Pons (tissue), 1 donor: Measurements from ENCODE around the gene HEXD.
"Not testable (repeated sequence)": the region's sequence is repeated elsewhere in the genome, so short reads cannot be mapped to it uniquely, and the experiment has no call there.

Experiments used
- DNase-seq: peaks from one replicate; pipeline ENCODE4 v3.0.0-alpha.2; 2016; ENCODE audit warnings: low spot score

HEXD gene

DNA sequence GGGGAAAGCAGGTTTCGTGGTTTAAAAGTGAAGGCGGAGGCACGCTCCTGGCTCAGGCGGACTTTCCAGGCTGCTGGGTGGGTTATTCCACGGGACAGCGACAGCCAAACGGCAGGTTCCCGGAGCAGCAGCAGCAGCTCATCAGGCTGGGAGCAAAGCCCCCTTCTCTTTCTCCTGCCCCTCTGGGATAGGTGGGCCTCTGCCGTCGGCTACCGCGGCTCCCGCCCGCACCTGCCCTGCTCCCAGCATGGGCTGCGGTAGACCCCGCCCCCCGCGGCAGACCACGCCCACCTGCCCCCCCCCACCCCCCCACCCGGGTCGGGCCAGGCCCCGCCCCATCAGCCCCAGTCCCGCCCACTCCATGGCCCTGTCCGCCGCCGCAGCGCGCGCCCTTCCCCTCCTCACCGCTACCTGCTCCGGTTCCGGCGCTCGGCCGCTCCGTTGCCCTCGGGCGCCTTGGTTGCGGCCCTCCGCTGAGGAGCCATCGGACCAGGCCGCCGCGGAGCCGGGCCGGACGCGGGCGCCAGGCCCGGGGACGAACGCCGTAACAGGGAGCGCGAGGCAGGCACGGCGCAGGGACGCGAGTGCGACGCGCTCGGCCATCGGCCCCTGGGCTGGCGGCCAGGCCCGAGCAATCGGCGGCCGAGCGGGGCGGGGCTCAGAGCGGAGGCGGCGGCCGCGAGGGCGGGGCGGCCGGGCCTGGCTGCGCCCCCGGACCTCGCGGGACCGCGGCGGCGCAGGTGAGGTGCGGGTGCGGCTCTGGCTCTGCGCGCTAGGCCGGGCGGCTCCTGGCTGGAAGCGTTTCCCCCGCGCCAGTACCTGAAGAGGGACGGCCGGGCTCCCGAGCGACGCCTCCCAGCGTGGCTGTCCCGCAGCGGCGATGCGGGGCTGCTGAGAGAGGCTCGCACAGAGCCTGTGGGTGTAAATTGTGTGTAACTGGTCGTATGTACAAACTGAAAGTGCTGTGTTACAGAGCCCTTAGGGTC lies at the start of gene HEXD, which contains the start of gene OGFOD3:
HEXD (plus strand) TSS at position 347 of the 986 bp plus-strand sequence. CDS start 1,453 bp downstream, outside the sequence.
OGFOD3 (minus strand) TSS at position 586 of the 986 bp plus-strand sequence; CDS start at position 485, 101 bp downstream.
- DNase-seq = peak; percentile 72

DNA sequence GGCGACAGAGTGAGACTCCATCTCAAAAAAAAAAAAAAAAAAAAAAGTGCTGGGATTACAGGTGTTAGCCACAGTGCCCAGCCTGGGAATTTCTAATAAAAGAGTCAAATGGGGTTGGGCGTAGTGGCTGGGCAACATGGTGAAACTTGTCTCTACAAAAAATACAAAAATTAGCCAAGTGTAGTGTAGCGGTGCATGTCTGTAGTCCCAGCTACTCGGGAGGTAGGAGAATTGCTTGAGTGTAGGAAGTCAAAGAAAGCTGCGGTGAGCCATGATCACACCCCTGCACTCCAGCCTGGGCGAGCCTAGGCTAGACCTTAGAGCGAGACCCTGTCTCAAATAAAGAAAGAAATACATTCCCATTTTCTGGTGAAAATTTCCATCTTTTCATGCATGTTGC lies 48.9 kb upstream of the HEXD start:
- no peak for DNase-seq

- DNase-seq = peak; percentile 12
Measured at GRCh38 chr17:82370471-82371332, 47.4 kb upstream of the HEXD start.

GRCh38 chr17:82371333-82372248 lies 46.6 kb upstream of the HEXD start, which contains the start of gene UTS2R:
Gene UTS2R, plus strand, starts transcription at chr17:82371765. Its CDS starts 2,560 bp downstream, at chr17:82374325.
- DNase-seq = no peak

DNA sequence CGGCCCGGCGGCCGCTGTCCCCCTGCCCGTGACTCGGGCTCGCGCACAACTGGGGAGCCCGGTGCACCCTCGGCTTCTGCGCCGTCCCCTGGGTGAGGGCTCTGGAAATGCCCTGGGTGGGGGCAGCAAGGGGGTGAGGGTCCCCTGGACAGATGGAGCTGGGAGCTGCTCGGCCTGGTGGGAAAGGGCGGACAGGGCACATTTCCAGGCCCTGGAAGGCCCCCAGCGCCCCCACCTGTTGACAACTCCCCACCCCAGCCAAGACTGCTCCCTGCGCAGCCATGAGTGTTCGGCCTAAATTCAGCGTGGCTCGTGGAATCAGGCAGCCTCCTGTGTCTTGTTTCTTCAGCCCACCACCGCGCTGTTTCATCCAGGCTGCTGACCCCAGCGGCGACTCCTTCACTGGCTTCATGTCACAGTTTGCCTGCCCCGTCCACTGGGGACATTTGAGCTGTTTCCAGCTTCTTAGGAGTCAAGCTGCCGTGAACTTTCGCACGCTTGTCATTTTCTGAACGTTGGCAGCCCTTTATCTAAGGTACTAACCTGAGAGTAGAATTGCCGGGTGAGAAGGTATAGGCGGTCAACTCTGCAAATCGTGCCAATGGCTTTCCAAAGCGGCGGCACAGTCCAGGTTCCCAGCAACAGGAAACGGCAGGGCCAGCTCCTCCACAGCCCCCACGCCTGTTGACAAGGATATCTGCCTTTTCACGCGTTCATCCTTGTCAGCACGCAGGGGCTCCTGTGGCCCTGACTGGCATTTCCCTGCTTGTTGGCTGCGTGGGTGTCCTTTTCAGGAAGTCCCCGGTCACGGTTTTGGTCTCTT lies 45.7 kb upstream of the HEXD start:
- no peak for DNase-seq

GRCh38 chr17:82373072-82373452 lies 45.1 kb upstream of the HEXD start:
- DNase-seq = not testable (repeated sequence)

- no peak for DNase-seq
Measured at GRCh38 chr17:82373731-82374625, 44.2 kb upstream of the HEXD start.

DNA sequence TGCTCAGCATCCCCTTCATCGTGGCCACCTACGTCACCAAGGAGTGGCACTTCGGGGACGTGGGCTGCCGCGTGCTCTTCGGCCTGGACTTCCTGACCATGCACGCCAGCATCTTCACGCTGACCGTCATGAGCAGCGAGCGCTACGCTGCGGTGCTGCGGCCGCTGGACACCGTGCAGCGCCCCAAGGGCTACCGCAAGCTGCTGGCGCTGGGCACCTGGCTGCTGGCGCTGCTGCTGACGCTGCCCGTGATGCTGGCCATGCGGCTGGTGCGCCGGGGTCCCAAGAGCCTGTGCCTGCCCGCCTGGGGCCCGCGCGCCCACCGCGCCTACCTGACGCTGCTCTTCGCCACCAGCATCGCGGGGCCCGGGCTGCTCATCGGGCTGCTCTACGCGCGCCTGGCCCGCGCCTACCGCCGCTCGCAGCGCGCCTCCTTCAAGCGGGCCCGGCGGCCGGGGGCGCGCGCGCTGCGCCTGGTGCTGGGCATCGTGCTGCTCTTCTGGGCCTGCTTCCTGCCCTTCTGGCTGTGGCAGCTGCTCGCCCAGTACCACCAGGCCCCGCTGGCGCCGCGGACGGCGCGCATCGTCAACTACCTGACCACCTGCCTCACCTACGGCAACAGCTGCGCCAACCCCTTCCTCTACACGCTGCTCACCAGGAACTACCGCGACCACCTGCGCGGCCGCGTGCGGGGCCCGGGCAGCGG lies 43.4 kb upstream of the HEXD start:
- DNase-seq = no peak

- no peak for DNase-seq
Measured at GRCh38 chr17:82375359-82376041, 42.6 kb upstream of the HEXD start.

DNA sequence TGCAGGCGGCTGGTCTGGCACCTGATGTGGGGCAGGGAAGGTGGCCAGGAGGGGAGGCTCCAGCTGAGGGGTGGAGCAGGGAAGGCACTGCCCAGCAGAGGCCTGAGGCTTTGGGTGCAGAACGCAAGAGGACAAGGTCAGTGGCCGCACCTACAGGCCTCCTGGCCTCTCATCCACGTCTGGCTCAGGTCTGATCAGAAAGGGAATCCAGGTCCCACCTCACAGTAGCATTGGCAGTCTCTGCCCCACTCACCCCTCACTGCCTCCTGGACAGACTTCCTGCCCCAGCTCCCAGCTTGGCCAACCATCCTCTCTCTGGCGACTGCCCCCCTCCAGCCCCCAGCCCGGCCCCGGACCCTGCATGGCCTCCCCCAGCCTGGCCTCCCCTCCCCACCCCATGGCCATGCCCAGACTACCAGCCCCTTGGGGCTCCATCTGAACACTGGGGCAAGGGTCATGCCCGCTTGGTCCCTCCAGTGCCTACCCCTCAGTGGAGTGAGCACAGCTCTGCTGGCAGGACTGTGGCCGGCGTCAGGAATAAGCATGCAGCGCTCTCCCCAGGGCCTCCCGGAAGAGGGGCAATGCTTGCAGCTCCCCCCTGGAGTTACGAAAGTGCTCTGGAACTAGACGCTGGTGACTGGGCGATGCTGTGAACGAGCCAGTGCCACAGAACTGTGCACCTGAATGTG lies 42.0 kb upstream of the HEXD start:
- DNase-seq = no peak

GRCh38 chr17:82377294-82377693 lies 40.9 kb upstream of the HEXD start:
- DNase-seq = not testable (repeated sequence)

DNA sequence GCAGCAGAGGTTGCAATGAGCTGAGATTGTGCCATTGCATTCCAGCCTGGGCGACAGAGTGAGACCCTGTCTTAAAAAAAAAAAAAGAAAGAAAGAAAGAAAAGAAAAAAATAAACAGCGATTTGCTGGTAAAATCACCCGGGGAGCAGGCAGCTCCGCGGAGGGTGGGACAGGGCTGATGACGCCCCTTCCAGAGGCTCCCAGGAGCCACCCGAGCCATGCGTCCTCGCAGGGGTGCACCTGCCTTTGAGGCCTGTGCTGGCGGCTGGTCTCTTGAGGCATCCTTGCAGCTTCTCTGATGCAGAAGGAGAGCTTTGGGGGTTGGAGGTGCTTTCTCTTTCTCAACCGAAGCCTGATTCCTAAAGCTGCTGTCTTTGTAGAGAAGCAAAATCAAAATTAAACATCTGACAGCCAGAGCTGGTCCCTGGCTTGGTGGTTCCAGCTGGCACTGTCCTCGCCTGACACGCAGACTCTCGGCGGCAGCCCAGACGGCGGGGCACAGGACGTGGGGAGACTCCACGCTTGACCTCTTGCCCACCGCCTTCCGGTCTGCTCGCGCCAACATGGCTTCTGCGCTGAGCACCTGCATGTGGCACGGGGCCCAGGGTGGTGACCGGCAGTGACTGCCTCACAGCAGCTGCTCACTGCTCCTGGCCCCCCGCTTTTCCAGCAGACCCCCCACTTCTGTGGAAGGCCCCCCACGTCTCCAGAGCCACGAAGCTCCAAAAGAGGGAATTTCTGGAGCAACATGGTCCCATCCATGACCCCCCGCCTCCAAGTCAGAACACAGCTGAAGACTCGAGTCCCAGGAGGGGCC lies 40.0 kb upstream of the HEXD start:
- DNase-seq = no peak

DNA sequence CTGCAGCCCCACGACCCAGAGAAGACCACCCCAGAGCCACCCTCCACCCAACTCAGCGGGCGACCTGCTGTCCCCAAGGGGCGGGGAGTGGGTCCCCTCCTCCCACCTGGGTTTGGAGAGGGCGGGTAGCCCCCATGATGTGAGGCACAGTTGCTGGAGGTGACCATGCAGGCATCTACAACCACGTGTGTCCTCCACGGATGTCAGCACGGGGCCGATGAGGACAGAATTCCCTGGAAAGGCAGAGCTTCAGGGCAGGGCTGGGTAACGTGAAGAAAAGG lies 39.5 kb upstream of the HEXD start:
- no peak for DNase-seq

- no peak for DNase-seq
Measured at GRCh38 chr17:82380860-82381702, 37.1 kb upstream of the HEXD start.

DNA sequence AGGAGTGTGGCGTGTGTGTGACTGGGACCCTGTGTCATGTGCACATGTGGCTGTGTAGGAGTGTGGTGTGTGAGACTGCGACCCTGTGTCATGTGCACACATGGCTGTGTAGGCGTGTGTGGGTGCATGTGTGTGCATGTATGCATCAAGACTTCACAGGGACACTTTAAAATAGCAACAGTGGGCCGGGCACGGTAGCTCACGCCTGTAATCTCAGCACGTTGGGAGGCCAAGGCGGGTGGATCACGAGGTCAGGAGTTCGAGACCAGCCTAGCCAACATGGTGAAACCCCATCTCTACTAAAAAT lies 36.5 kb upstream of the HEXD start:
- not testable (repeated sequence) for DNase-seq
